RWPE1 (cell line): ENCODE results near the gene RELB.

Source experiments
- CTCF ChIA-PET: fragments of 350-600 bp; sonication (Branson Sonifier 250); formaldehyde crosslinking; extraction: SDS; loops from one replicate; lab custom pipeline; 2021; lab: Yijun Ruan, JAX
- POLR2A ChIA-PET: fragments of 400-600 bp; formaldehyde crosslinking; extraction: SDS; loops from one replicate; lab custom pipeline; 2020; ENCODE audit warnings: antibody characterized with exemption; ENCODE audit not compliant: low non-redundant PET; lab: Yijun Ruan, JAX
- DNase-seq: peaks from one replicate; pipeline ENCODE4 v3.0.0; 2012; ENCODE audit warnings: low spot score
- H3K27ac ChIP-seq: fragments of 450-650 bp; 2 replicates; pipeline ENCODE4 v1.5.1; 2017
- TF ChIP-seq, protein P1 (sequence below): fragments of 450-650 bp; conservative IDR thresholded peaks from 2 replicates; pipeline ENCODE4 v1.5.1; 2017; ENCODE audit warnings: low read depth, mild to moderate bottlenecking

The RELB gene

DNA sequence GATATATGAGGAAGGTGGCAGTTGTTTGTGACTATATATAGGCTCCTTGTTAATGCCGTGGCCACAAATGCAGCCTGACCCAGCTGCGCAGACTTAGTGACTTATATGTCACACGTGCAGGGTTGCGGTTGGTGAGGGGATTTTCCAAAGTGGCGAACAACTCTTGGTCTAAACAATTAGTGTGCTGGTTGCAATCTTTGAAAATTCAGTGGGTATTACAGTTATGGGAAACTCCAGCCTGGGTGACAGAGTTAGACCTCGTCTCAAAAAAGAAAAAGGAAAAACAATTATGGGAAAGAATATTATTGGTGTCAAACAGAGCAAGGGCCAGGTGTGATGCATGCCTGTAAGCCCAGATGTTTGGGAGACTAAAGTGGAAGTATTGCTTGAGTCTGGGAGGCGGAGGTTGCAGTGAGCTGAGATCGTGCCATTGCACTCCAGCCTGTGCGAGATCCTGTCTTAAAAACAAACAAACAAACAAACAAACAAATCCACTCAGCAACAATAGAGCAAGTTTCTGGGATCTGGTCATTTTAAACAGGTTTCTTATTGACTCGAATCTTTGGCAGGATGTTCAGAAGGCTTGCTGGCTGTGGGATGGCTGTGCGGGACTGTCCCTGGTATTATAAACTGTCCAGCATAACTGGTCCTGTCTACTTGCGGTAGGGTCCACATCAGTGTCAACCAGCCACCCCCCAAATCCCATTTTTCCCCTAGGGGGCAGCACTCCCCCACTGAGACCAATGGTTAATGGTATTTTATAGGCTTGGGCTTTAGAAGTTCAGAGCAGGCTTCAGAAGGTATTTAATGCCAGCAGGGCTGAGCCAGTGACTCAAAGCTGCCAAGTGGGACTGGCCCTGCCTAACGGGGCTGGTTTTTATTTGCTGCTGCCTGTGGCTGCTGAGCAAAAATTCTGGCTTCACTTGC is 15.4 kb downstream of the RELB start:
- peak; percentile 68 for DNase-seq
- ChIA-PET POLR2A (no interaction called here), CTCF (interaction anchor here (0.5 to 0.8 kb wide), 3 partner anchors 9 to 246 kb away, joined by 3 read pairs; no protein-coding TSS in a partner anchor)
- 0 out of 2 replicates have a peak overlapping the region, but pooled peaks have one; percentile 17 for H3K27ac ChIP-seq
- TF ChIP-seq, protein P1, sequence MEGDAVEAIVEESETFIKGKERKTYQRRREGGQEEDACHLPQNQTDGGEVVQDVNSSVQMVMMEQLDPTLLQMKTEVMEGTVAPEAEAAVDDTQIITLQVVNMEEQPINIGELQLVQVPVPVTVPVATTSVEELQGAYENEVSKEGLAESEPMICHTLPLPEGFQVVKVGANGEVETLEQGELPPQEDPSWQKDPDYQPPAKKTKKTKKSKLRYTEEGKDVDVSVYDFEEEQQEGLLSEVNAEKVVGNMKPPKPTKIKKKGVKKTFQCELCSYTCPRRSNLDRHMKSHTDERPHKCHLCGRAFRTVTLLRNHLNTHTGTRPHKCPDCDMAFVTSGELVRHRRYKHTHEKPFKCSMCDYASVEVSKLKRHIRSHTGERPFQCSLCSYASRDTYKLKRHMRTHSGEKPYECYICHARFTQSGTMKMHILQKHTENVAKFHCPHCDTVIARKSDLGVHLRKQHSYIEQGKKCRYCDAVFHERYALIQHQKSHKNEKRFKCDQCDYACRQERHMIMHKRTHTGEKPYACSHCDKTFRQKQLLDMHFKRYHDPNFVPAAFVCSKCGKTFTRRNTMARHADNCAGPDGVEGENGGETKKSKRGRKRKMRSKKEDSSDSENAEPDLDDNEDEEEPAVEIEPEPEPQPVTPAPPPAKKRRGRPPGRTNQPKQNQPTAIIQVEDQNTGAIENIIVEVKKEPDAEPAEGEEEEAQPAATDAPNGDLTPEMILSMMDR: peak; percentile 66

DNA sequence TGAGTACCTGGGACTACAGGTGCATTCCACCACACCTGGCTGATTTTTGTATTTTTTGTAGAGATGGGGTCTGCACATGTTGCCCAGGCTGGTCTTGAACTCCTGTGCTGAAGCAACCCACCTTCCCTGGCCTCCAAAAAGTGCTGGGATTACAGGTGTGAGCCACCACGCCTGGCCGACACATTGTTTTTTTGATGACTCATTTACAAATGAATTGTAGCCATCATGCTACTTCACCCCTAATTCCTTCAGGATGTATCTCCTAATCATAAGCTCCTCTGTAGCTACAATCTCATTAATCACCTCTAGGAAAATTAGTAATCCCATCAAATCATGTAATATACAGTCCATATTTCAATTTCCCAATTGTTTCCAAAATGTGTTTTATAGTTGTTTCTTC is 17.9 kb downstream of the RELB start:
- ChIA-PET POLR2A (no interaction called here), CTCF (no interaction called here)
- DNase-seq: no peak
- TF ChIP-seq, protein P1: no peak
- no peak overlapping the region for H3K27ac ChIP-seq

DNA sequence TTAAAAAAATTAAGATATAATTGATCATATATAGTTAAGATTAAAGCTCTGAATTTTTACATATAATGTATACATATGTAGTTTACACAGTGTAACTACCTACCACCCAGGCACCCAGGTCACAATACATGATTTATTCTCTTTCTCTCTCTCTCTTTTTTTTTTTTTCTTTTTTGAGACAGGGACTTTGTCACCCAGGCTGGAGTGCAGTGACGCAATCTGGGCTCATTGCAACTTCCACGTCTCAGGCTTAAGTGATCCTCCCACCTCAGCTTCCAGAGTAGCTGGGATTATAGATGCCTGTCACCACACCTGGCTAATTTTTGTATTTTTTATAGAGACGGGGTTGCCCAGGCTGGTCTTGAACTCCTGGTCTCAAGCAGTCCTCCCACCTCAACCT is 18.8 kb downstream of the RELB start:
- ChIA-PET POLR2A (interaction anchor here (0.7 kb wide), 1 partner anchor 357 kb away, joined by 4 read pairs; no protein-coding TSS in a partner anchor), CTCF (no interaction called here)
- TF ChIP-seq, protein P1: no peak
- no peak overlapping the region for H3K27ac ChIP-seq
- DNase-seq: no peak

DNA sequence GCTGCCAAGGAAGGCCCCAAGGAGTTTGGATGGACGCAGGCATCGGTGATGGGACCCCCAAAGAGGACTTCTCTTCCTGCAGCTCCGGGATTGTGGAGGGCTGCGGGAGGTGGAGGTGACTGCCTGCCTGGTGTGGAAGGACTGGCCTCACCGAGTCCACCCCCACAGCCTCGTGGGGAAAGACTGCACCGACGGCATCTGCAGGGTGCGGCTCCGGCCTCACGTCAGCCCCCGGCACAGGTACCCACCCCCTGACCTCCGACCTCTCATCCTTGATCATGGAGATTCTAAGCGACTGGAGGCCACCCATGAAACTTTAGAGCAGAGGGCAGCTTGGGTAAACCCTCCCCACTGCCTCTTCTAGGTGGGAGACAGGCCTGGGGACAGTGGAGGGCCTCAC is 20.7 kb downstream of the RELB start:
- POLR2A ChIA-PET: interaction anchor here (0.6 to 0.7 kb wide), 3 partner anchors 16 to 211 kb away, joined by 3 to 4 read pairs (median 3); no protein-coding TSS in a partner anchor
- H3K27ac ChIP-seq: no peak overlapping the region
- CTCF ChIA-PET: no interaction called here

DNA sequence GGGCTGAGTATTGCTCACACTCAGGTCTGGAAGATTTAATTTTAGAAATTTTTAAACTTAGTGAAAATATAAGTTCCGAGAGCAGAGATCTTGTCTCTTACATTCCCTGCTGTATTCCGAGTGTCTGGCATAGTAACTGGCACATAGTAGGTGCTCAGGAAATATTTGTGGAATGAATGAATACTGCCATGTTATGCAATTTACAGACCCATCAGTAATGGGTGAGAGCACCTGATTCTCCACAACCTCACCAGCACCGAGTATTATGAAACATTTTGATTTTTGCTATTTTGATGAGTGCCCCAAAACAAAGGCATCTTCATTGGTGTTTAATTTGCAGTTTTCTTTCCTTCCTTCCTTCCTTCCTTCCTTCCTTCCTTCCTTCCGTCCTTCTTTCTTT is 21.8 kb downstream of the RELB start:
- ChIA-PET CTCF (no interaction called here), POLR2A (no interaction called here)
- no peak for DNase-seq
- no peak overlapping the region for H3K27ac ChIP-seq
- TF ChIP-seq, protein P1: no peak

More for the DNA sequence above, 20.7 kb downstream of the RELB start:
- DNase-seq: no peak
- TF ChIP-seq, protein P1: no peak

DNA sequence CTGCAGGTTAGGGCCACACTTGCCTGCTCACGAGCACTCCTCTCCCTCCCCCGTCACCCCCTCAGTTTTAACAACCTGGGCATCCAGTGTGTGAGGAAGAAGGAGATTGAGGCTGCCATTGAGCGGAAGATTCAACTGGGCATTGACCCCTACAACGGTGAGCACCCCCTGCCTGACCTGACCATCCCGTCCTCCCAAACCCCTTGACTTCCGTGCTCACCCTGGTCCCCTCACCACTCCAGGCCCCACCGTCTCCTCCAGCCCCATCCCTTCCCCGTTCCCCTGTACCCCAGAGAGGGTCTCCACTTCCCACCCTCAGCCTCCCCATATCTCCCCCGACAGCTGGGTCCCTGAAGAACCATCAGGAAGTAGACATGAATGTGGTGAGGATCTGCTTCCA is 24.0 kb downstream of the RELB start:
- POLR2A ChIA-PET: no interaction called here
- no peak overlapping the region for H3K27ac ChIP-seq
- CTCF ChIA-PET: no interaction called here
- TF ChIP-seq, protein P1: no peak
- no peak for DNase-seq
